GM21576 (cell line): ENCODE data around the gene RAD51.

Source experiments
- ATAC-seq: cut with Tn5 transposase; IDR thresholded peaks from one replicate; pipeline ENCODE4 v1.9.1; 2021; ENCODE audit warnings: mild to moderate bottlenecking, moderate library complexity; ENCODE audit not compliant: unreplicated experiment

The RAD51 gene

GRCh38 chr15:40756938-40757337 is 62.0 kb downstream of the RAD51 start:
- ATAC-seq, result no peak

- ATAC-seq, result no peak
Observed at GRCh38 chr15:40759961-40760360, 65.0 kb downstream of the RAD51 start.

- ATAC-seq, result no peak
Observed at GRCh38 chr15:40762919-40763800, 68.2 kb downstream of the RAD51 start.

GRCh38 chr15:40763801-40764628 is 69.0 kb downstream of the RAD51 start, which contains the start of gene GCHFR:
Gene GCHFR, plus strand, starts transcription at chr15:40764068. Its CDS starts 113 bp downstream, at chr15:40764181.
- ATAC-seq, result peak; percentile 50

- no peak for ATAC-seq
Observed at GRCh38 chr15:40764629-40765103, 69.7 kb downstream of the RAD51 start.

- no peak for ATAC-seq
Observed at GRCh38 chr15:40766194-40766815, 71.3 kb downstream of the RAD51 start.

- ATAC-seq, result no peak
Observed at GRCh38 chr15:40766906-40767837, 72.2 kb downstream of the RAD51 start.

GRCh38 chr15:40767838-40768500 is 73.0 kb downstream of the RAD51 start:
- ATAC-seq, result no peak

GRCh38 chr15:40768521-40769273 is 73.7 kb downstream of the RAD51 start:
- no peak for ATAC-seq

- ATAC-seq, result peak; percentile 35
Observed at GRCh38 chr15:40769274-40770146, 74.5 kb downstream of the RAD51 start, which contains the start of gene C15orf62. Gene C15orf62, plus strand, starts transcription at chr15:40769980. Its CDS starts 516 bp downstream, at chr15:40770496.

GRCh38 chr15:40770147-40770721 is 75.3 kb downstream of the RAD51 start:
- no peak for ATAC-seq

- ATAC-seq, result no peak
Observed at GRCh38 chr15:40771242-40771641, 76.3 kb downstream of the RAD51 start.

GRCh38 chr15:40772014-40772413 is 77.0 kb downstream of the RAD51 start:
- ATAC-seq, result no peak

GRCh38 chr15:40773496-40773895 is 78.5 kb downstream of the RAD51 start:
- no peak for ATAC-seq

GRCh38 chr15:40773902-40774301 is 78.9 kb downstream of the RAD51 start:
- no peak for ATAC-seq

GRCh38 chr15:40775007-40775406 is 80.0 kb downstream of the RAD51 start:
- ATAC-seq, result no peak
